ENCODE data around the gene KLF7. TPM values are rescaled to one million over a fixed set of nuclear protein-coding genes. Genes with fewer than 3 reads are reported as not detected.

The KLF7 gene
- polyA plus RNA-seq, 2 of the 4 experiments (the other 2 are of a cell fraction), result 17.8 to 29.8 TPM

GRCh38 chr2:207044379-207045362, 121.1 kb downstream of the KLF7 start:
- no peak overlapping the region for H3K4me3 ChIP-seq
- no peak for FAIRE-seq
- no peaks in the 10 kb centered on the region for H3K4me1 ChIP-seq
- WGBS (ENCODE audit: missing lambda C conversion rate), result 62% methylated on average over 13 of the region's 13 CpGs
- H3K9me3 ChIP-seq, result no peaks in the 10 kb centered on the region
- no peak overlapping the region for H3K4me2 ChIP-seq
- no peak for ATAC-seq
- CTCF ChIA-PET, result interaction anchor here (1.7 kb wide), 1 partner anchor 429 kb away, joined by 7 read pairs; no protein-coding TSS in a partner anchor
- POLR2A ChIA-PET, result no interaction called here
- TF ChIP-seq HEYL (CRISPR knock-in tag; IDR thresholded peaks at IDR 0.05) (no peak), ZNF302 (CRISPR knock-in tag; IDR thresholded peaks at IDR 0.05) (no peak), PHF8 (IDR thresholded peaks at IDR 0.05; ENCODE audit: borderline replicate concordance, low read depth) (no peak), ZFP36 (IDR thresholded peaks at IDR 0.05; ENCODE audit: borderline replicate concordance, partially characterized antibody) (no peak), RARB (CRISPR knock-in tag; IDR thresholded peaks at IDR 0.05) (no peak), REST (IDR thresholded peaks at IDR 0.05) (no peak), CHD4 (IDR thresholded peaks at IDR 0.05; ENCODE audit: borderline replicate concordance) (no peak)
- TF ChIP-seq, protein P1, sequence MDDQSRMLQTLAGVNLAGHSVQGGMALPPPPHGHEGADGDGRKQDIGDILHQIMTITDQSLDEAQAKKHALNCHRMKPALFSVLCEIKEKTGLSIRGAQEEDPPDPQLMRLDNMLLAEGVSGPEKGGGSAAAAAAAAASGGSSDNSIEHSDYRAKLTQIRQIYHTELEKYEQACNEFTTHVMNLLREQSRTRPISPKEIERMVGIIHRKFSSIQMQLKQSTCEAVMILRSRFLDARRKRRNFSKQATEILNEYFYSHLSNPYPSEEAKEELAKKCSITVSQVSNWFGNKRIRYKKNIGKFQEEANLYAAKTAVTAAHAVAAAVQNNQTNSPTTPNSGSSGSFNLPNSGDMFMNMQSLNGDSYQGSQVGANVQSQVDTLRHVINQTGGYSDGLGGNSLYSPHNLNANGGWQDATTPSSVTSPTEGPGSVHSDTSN (IDR thresholded peaks at IDR 0.05), result no peak
- TF ChIP-seq, protein P2, sequence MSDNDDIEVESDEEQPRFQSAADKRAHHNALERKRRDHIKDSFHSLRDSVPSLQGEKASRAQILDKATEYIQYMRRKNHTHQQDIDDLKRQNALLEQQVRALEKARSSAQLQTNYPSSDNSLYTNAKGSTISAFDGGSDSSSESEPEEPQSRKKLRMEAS (IDR thresholded peaks at IDR 0.05), result no peak
- H3K27ac ChIP-seq, result no peak overlapping the region
- DNase-seq (ENCODE audit: low read depth in 1 of 2, low spot score in 1 of 2), result no peak

GRCh38 chr2:207042841-207043240, 122.9 kb downstream of the KLF7 start:
- no peak for ATAC-seq
- no peak for FAIRE-seq
- Histone ChIP-seq H3K4me1 (no peaks in the 10 kb centered on the region), H3K4me3 (no peak overlapping the region), H3K27ac (no peak overlapping the region), H3K4me2 (no peak overlapping the region), H3K9me3 (no peaks in the 10 kb centered on the region)
- DNase-seq (ENCODE audit: low read depth in 1 of 2, low spot score in 1 of 2), result no peak
- POLR2A ChIA-PET, result no interaction called here
- no peak for TF ChIP-seq PHF8 (IDR thresholded peaks at IDR 0.05; ENCODE audit: borderline replicate concordance, low read depth)
- no peak for TF ChIP-seq TFCP2L1 (CRISPR knock-in tag; IDR thresholded peaks at IDR 0.05)
- no peak for TF ChIP-seq ZFP36 (IDR thresholded peaks at IDR 0.05; ENCODE audit: borderline replicate concordance, partially characterized antibody)
- TF ChIP-seq RNF2 (IDR thresholded peaks at IDR 0.05; ENCODE audit: borderline replicate concordance, low read depth), result no peak
- TF ChIP-seq, protein P3, sequence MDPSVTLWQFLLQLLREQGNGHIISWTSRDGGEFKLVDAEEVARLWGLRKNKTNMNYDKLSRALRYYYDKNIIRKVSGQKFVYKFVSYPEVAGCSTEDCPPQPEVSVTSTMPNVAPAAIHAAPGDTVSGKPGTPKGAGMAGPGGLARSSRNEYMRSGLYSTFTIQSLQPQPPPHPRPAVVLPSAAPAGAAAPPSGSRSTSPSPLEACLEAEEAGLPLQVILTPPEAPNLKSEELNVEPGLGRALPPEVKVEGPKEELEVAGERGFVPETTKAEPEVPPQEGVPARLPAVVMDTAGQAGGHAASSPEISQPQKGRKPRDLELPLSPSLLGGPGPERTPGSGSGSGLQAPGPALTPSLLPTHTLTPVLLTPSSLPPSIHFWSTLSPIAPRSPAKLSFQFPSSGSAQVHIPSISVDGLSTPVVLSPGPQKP (IDR thresholded peaks at IDR 0.05; ENCODE audit: low read depth, low read length), result no peak
- TF ChIP-seq, protein P4, sequence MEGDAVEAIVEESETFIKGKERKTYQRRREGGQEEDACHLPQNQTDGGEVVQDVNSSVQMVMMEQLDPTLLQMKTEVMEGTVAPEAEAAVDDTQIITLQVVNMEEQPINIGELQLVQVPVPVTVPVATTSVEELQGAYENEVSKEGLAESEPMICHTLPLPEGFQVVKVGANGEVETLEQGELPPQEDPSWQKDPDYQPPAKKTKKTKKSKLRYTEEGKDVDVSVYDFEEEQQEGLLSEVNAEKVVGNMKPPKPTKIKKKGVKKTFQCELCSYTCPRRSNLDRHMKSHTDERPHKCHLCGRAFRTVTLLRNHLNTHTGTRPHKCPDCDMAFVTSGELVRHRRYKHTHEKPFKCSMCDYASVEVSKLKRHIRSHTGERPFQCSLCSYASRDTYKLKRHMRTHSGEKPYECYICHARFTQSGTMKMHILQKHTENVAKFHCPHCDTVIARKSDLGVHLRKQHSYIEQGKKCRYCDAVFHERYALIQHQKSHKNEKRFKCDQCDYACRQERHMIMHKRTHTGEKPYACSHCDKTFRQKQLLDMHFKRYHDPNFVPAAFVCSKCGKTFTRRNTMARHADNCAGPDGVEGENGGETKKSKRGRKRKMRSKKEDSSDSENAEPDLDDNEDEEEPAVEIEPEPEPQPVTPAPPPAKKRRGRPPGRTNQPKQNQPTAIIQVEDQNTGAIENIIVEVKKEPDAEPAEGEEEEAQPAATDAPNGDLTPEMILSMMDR (IDR thresholded peaks at IDR 0.05), result no peak
- WGBS (ENCODE audit: missing lambda C conversion rate), result 47% methylated on average over 1 of the region's 1 CpG
- CTCF ChIA-PET, result no interaction called here

Measured in A549 (cell line).